Measurements from ENCODE around the gene NR2E3.
"Not testable (repeated sequence)": the region's sequence is repeated elsewhere in the genome, so short reads cannot be mapped to it uniquely, and the experiment has no call there.

The NR2E3 gene

DNA sequence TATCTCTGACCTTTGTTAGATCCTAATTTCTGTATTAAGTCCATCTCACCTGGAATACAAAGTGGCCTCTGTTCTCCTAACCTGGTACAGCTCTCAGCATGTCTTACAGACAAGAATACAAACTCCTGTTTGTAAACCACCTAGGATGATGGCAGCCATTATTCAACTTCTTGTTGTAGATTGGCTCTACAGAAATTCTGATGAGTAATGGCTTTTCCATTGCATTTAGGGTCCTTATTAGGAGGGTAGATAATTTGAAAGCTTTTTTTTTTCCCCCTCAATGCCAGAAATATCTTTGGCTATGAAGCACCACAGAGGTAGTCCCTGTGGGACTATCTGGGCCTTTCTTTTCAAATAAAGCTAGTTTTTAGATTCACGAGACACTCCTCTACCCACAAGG is 9.8 kb downstream of the NR2E3 start:
- DNase-seq, result no peak

- no peak for DNase-seq
Measured at GRCh38 chr15:71821547-71822129, 11.3 kb downstream of the NR2E3 start.

- DNase-seq, result no peak
Measured at GRCh38 chr15:71822890-71823630, 12.7 kb downstream of the NR2E3 start.

- DNase-seq, result no peak
Measured at GRCh38 chr15:71823801-71824200, 13.4 kb downstream of the NR2E3 start.

GRCh38 chr15:71825021-71825730 is 14.8 kb downstream of the NR2E3 start:
- no peak for DNase-seq

DNA sequence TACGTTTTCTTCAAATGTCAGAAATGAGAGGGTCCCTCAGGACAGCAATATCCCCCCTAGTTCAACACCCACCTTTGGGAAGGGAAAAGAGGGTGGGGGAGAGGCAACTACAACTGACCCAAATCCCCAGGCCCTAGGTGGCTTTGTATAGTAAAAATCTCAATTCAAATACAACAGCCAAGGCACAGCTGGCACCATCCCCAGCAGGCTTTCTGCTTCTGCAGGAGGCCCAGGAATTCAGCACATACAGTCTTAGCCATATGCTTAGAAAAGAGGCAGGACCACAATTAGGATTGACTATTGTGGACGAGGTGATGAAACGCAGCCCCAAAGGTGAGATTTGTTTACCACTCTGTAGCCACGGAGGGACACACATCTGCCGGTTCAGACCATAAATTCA is 15.8 kb downstream of the NR2E3 start:
- no peak for DNase-seq

DNA sequence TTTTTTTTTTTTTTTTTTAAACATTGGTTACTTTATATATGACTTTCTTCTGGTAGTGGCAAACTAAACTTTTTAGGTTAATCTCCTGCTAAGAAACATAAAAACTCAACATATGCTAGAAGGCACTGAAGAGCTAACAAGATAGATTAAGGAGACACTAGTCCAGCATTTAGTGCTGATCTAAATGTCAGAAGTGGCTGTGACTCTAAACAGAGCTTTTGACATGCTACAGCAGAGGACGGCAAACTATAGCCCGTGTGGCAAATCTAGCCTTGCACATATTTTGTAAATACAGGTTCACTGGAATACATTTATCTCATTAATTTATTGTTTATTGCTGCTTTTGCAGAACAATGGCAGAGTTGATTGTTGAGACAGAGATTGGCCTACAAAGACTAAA is 20.6 kb downstream of the NR2E3 start:
- DNase-seq, result no peak

GRCh38 chr15:71841563-71841962 is 31.2 kb downstream of the NR2E3 start:
- DNase-seq, result no peak

DNA sequence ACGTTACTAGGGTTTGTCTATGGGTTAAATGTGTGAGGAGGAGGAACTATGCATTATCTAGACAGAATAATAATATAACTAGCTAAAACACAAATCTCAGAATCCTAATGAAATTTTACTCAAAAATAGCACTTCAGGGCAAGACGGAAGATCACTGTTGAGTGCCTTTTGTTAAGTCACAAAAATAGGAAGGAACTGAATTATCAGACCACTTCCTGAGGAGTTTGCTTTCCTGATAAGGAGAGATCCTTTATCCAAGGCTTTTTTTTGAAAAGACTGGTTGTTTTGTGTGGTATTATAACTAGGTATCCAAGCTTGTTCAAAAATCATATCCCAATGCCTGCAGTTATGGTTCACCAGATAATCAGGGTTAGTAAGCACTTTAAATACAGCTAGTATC is 34.6 kb downstream of the NR2E3 start:
- no peak for DNase-seq

DNA sequence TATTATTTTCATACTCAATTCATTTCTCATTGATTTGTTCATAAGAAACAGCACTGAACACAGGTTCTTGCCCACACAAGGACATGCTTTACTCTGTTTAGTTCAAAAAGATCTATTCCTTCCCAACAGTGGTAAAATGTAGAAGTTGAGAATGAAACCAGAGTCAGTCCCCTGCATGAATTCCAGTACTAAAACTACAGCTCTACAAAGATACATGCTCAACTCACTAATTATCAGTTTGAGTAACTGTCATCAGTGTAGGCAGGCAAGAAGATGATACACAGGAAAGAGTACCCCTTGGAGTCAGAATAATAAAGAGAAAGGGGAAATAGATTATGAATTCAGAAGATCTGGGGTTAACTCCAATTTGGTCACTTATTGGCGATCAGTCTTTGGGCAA is 43.2 kb downstream of the NR2E3 start:
- no peak for DNase-seq

GRCh38 chr15:71858232-71858631 is 47.9 kb downstream of the NR2E3 start:
- not testable (repeated sequence) for DNase-seq
